IMR-90 (cell line): ENCODE data around the gene PPP1R37. TPM values are rescaled to one million over a fixed set of nuclear protein-coding genes. Genes with fewer than 3 reads are reported as not detected.

Experiments used
- ATAC-seq: fragments of 200-7000 bp; cut with Tn5 transposase; 2 replicates; pipeline ENCODE4 v1.9.1; 2020; ENCODE audit warnings: low read depth, mild to moderate bottlenecking, moderate library complexity
- BruUV-seq: library from RNA; stranded (reverse); fragments of 400-500 nt; replicated peaks from 2 replicates; lab custom pipeline; 2021; lab: Mats Ljungman, UMichigan
- CTCF ChIA-PET: fragments of 300-600 bp; formaldehyde crosslinking; extraction: SDS; loops from one replicate; lab custom pipeline; 2021; ENCODE audit warnings: antibody characterized with exemption; lab: Yijun Ruan, JAX
- POLR2A ChIA-PET: fragments of 300-600 bp; sonication (Branson Sonifier 250); formaldehyde crosslinking; loops from one replicate; lab custom pipeline; 2022; ENCODE audit warnings: antibody characterized with exemption; ENCODE audit not compliant: unreplicated experiment; lab: Charles Lee
- DNase-seq: peaks from one replicate; pipeline ENCODE4 v3.0.0; 2013
- H2AFZ ChIP-seq: replicated peaks from 2 replicates; pipeline ENCODE3; 2013; ENCODE audit warnings: low read length, mild to moderate bottlenecking; ENCODE audit not compliant: poor library complexity
- H2AK5ac ChIP-seq: 2 replicates; pipeline ENCODE4 v1.6.1; 2013; ENCODE audit warnings: low read depth, low read length, inconsistent platforms
- H2AK9ac ChIP-seq: replicated peaks from 2 replicates; pipeline ENCODE3; 2013; ENCODE audit warnings: mild to moderate bottlenecking, low read depth, low read length, moderate library complexity; ENCODE audit not compliant: poor library complexity
- H2BK120ac ChIP-seq: 2 replicates; pipeline ENCODE4 v1.6.1; 2013; ENCODE audit warnings: low read depth, low read length, inconsistent platforms
- H2BK15ac ChIP-seq: 3 replicates; pipeline ENCODE4 v1.6.1; 2013; ENCODE audit warnings: low read depth, low read length, inconsistent platforms
- H2BK20ac ChIP-seq: 2 replicates; pipeline ENCODE4 v1.6.1; 2013; ENCODE audit warnings: low read depth, mild to moderate bottlenecking, inconsistent platforms, low read length, moderate library complexity
- H2BK5ac ChIP-seq: 2 replicates; pipeline ENCODE4 v1.6.1; 2013; ENCODE audit warnings: mild to moderate bottlenecking, low read depth, low read length, inconsistent platforms; ENCODE audit not compliant: poor library complexity, severe bottlenecking
- H3K14ac ChIP-seq: replicated peaks from 2 replicates; pipeline ENCODE4 v1.6.1; 2013; ENCODE audit warnings: low read depth, low read length, inconsistent platforms
- H3K18ac ChIP-seq: 2 replicates; pipeline ENCODE4 v1.6.1; 2013; ENCODE audit warnings: low read depth, low read length, control low read depth
- H3K23ac ChIP-seq: 2 replicates; pipeline ENCODE4 v1.6.1; 2013; ENCODE audit warnings: low read depth, low read length, inconsistent platforms
- H3K27ac ChIP-seq: 2 replicates; pipeline ENCODE4 v1.5.1; 2013; ENCODE audit warnings: mild to moderate bottlenecking, control low read depth, low read length; ENCODE audit not compliant: insufficient read depth
- H3K27me3 ChIP-seq: 2 replicates; pipeline ENCODE4 v1.6.1; 2013; ENCODE audit warnings: low read length; ENCODE audit not compliant: control insufficient read depth, insufficient read depth
- H3K36me3 ChIP-seq: 2 replicates; pipeline ENCODE4 v1.6.1; 2013; ENCODE audit warnings: low read length, mixed read lengths; ENCODE audit not compliant: control insufficient read depth, insufficient read depth
- H3K4ac ChIP-seq: 2 replicates; pipeline ENCODE4 v1.6.1; 2013; ENCODE audit warnings: low read depth, low read length, inconsistent platforms
- H3K4me1 ChIP-seq: 2 replicates; pipeline ENCODE4 v1.6.1; 2013; ENCODE audit warnings: low read length, mixed read lengths; ENCODE audit not compliant: control insufficient read depth, insufficient read depth
- H3K4me2 ChIP-seq: 2 replicates; pipeline ENCODE4 v1.6.1; 2013; ENCODE audit warnings: low read depth, mild to moderate bottlenecking, control low read depth, low read length, moderate library complexity
- H3K4me3 ChIP-seq: 2 replicates; pipeline ENCODE4 v1.5.1; 2013; ENCODE audit warnings: low read depth, mild to moderate bottlenecking, control low read depth, low read length, moderate library complexity; ENCODE audit not compliant: insufficient read depth
- H3K56ac ChIP-seq: 2 replicates; pipeline ENCODE4 v1.6.1; 2013; ENCODE audit warnings: low read length, inconsistent platforms; ENCODE audit not compliant: insufficient read depth; ENCODE audit errors: extremely low read depth
- H3K79me1 ChIP-seq, 2 experiments: 2 replicates each; pipeline ENCODE4 v1.6.1; 2013; ENCODE audit warnings: low read length in 2 of 2, inconsistent platforms in 1 of 2, low read depth in 1 of 2
- H3K9ac ChIP-seq: 2 replicates; pipeline ENCODE4 v1.6.1; 2013; ENCODE audit warnings: low read depth, low read length, control low read depth
- H3K9me1 ChIP-seq: 2 replicates; pipeline ENCODE4 v1.6.1; 2013; ENCODE audit warnings: low read length, inconsistent platforms; ENCODE audit not compliant: insufficient read depth
- H3K9me3 ChIP-seq: 2 replicates; pipeline ENCODE4 v1.6.1; 2013; ENCODE audit warnings: low read length; ENCODE audit not compliant: control insufficient read depth, insufficient read depth
- H4K20me1 ChIP-seq: 2 replicates; pipeline ENCODE4 v1.6.1; 2013; ENCODE audit warnings: low read length, inconsistent platforms; ENCODE audit not compliant: insufficient read depth
- H4K5ac ChIP-seq: 2 replicates; pipeline ENCODE4 v1.6.1; 2013; ENCODE audit warnings: mild to moderate bottlenecking, low read depth, low read length, control low read depth
- H4K8ac ChIP-seq, 2 experiments: 2 replicates each; pipeline ENCODE4 v1.6.1; 2013; ENCODE audit warnings: low read depth in 2 of 2, low read length in 2 of 2, control low read depth in 1 of 2, inconsistent platforms in 1 of 2
- H4K91ac ChIP-seq: 2 replicates; pipeline ENCODE4 v1.6.1; 2013; ENCODE audit warnings: low read depth, low read length, inconsistent platforms; ENCODE audit not compliant: insufficient read depth
- MAFK ChIP-seq: IDR thresholded peaks from 2 replicates; pipeline ENCODE4 v1.6.1; 2012; ENCODE audit warnings: low read depth, low read length, improper control_type of control experiment
- NFE2L2 ChIP-seq: fragments of 150-350 bp; IDR thresholded peaks from 2 replicates; pipeline ENCODE4 v1.6.1; 2016; ENCODE audit warnings: low read depth, mild to moderate bottlenecking, low read length
- WGBS, 2 experiments: methylation state at CpG; one replicate each; pipeline versions ENCODE4 v1.1.5 to v1.1.7; 2013; ENCODE audit warnings: missing lambda C conversion rate in 2 of 2; ENCODE audit not compliant: insufficient read length in 1 of 2; ENCODE audit errors: extremely low coverage in 2 of 2; 5-methylcytosine and 5-hydroxymethylcytosine counted together
- dilution Hi-C: fragments of 300-500 bp; cut with HindIII; formaldehyde crosslinking; loops from one replicate; pipeline ENCODE4 v1.14.3; 2018; ENCODE audit warnings: low sequenced_read_pairs; ENCODE audit not compliant: unreplicated experiment
- in situ Hi-C: fragments of 300-500 bp; cut with MboI; formaldehyde crosslinking; loops from 3 replicates; pipeline ENCODE4 v1.14.3; 2019; ENCODE audit warnings: low sequenced_read_pairs, inconsistent platforms, mixed read lengths
- intact Hi-C: fragments of 100-400 bp; cut with micrococcal nuclease; formaldehyde crosslinking; loops from 2 replicates; pipeline ENCODE4 v1.10.0; 2022
- polyA plus RNA-seq, 3 experiments: library from polyadenylated mRNA; depleted of rRNA; stranded (reverse); fragments of >200 nt; gene quantifications; 2 replicates each; pipeline ENCODE4 v1.2.3, GENCODE V29; 2012; ENCODE audit warnings: low replicate concordance in 1 of 3
- total RNA-seq: library from RNA; depleted of rRNA; stranded (reverse); fragments of >200 nt; gene quantifications from 2 replicates; pipeline ENCODE4 v1.2.3, GENCODE V29; 2012

The PPP1R37 gene
- total and polyA plus RNA-seq, 2 of the 4 experiments (the other 2 are of a cell fraction): 13.1 to 18.5 TPM

DNA sequence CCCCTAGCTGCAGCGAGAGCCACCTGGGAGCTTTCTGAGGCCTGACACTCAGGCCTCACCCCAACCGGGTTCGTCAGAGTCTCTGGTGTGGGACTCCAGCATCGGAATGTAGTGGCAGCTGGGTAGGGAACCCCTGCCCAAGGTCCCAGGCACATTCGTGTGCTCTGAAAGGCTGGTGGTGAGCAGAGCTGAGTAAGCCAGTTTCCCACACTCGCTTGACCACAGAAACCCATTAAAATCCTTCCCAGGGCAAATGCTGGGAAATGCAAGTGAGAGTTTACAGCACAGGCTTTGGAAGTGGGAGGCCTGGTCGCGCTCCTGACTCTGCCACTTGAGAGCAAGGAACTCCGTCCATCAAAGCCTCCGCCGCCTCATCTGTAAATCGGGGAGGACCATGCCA lies 80.8 kb downstream of the PPP1R37 start:
- H2AFZ ChIP-seq: peak overlapping the region; percentile 27
- H3K4ac ChIP-seq: no peak overlapping the region
- DNase-seq (peak; percentile 79), ATAC-seq (no peak)
- BruUV-seq: no TSS peak
- no peaks in the 10 kb centered on the region for H3K36me3 ChIP-seq
- peaks cover 0 to 10% of the 10 kb centered on the region in 2 experiments; a peak in 1 of 4 replicates for H3K79me1 ChIP-seq
- no peak overlapping the region for H2AK5ac ChIP-seq
- POLR2A ChIA-PET: no interaction called here
- no peak overlapping the region for H4K91ac ChIP-seq
- no peaks in the 10 kb centered on the region for H3K9me3 ChIP-seq
- H3K4me3 ChIP-seq: no peak overlapping the region
- H3K9me1 ChIP-seq: 0 out of 2 replicates have a peak, but pooled peaks cover 8% of the 10 kb centered on the region
- H2BK5ac ChIP-seq: no peak overlapping the region
- H3K9ac ChIP-seq: no peak overlapping the region
- H4K5ac ChIP-seq: no peak overlapping the region
- H2BK15ac ChIP-seq: no peak overlapping the region
- H3K4me1 ChIP-seq: peaks cover 2% of the 10 kb centered on the region
- in situ Hi-C loops (no loop called here), dilution Hi-C loops (no loop called here), intact Hi-C loops (no loop called here)
- no peak overlapping the region for H2AK9ac ChIP-seq
- no peaks in the 10 kb centered on the region; the same call in 1 of the 2 replicates for H4K20me1 ChIP-seq
- TF ChIP-seq NFE2L2 (no peak), MAFK (no peak)
- 40% methylated on average over 1 of the region's 12 CpGs; no CpG with 5 or more reads in 1 of the 2 experiments for WGBS, 2 experiments
- H3K14ac ChIP-seq: no peak overlapping the region
- H3K56ac ChIP-seq: no peak overlapping the region
- no peak overlapping the region for H4K8ac ChIP-seq
- no peak overlapping the region for H3K4me2 ChIP-seq
- no peak overlapping the region for H2BK20ac ChIP-seq
- H2BK120ac ChIP-seq: no peak overlapping the region
- peaks cover 2% of the 10 kb centered on the region; the same call in 1 of the 2 replicates for H3K27me3 ChIP-seq
- CTCF ChIA-PET: no interaction called here
- H3K27ac ChIP-seq: no peak overlapping the region
- no peak overlapping the region for H3K18ac ChIP-seq
- H3K23ac ChIP-seq: no peak overlapping the region
